Measurements from ENCODE around the gene SGTA.
A peak's percentile ranks its signal among the peaks of the same experiment; 100 is the strongest.

SGTA gene

GRCh38 chr19:2788237-2788636 is 5.2 kb upstream of the SGTA start:
- no peak overlapping the region for H3K4me2 ChIP-seq (ENCODE audit: low read depth, low read length)
- no peak overlapping the region for H3K27ac ChIP-seq (ENCODE audit: low read length)
- peaks cover 65% of the 10 kb centered on the region for H3K79me2 ChIP-seq (ENCODE audit: low read length)
- H3K9ac ChIP-seq (ENCODE audit: low read length) = no peak overlapping the region
- H3K27me3 ChIP-seq (replicated peaks; ENCODE audit: insufficient read depth, low read length) = no peaks in the 10 kb centered on the region
- no peaks in the 10 kb centered on the region for H4K20me1 ChIP-seq (ENCODE audit: insufficient read depth, low read length)
- DNase-seq = no peak
- H3K9me2 ChIP-seq (replicated peaks; ENCODE audit: insufficient read depth, low read length) = no peaks in the 10 kb centered on the region
- no peak overlapping the region for H2AFZ ChIP-seq (ENCODE audit: low read length)
- TF ChIP-seq CTCF (IDR thresholded peaks at IDR 0.05; ENCODE audit: low read length) (no peak), EZH2phosphoT487 (IDR thresholded peaks at IDR 0.05; ENCODE audit: low read length) (no peak), EZH2 (optimal IDR thresholded peaks at IDR 0.05; ENCODE audit: low read depth, low read length) (no peak)
- H3K9me3 ChIP-seq (replicated peaks; ENCODE audit: insufficient read depth, low read length) = no peaks in the 10 kb centered on the region
- H3K4me3 ChIP-seq (ENCODE audit: low read length) = no peak overlapping the region
- H3F3A ChIP-seq (ENCODE audit: insufficient read depth, low read length) = peaks cover 15% of the 10 kb centered on the region
- peaks cover 13% of the 10 kb centered on the region for H3K4me1 ChIP-seq (ENCODE audit: low read length)
- no peaks in the 10 kb centered on the region for H3K36me3 ChIP-seq (replicated peaks; ENCODE audit: insufficient read depth, low read length)

- Histone ChIP-seq H3K9me3 (replicated peaks; ENCODE audit: insufficient read depth, low read length) (no peaks in the 10 kb centered on the region), H3F3A (ENCODE audit: insufficient read depth, low read length) (peaks cover 15% of the 10 kb centered on the region), H4K20me1 (ENCODE audit: insufficient read depth, low read length) (no peaks in the 10 kb centered on the region), H3K27me3 (replicated peaks; ENCODE audit: insufficient read depth, low read length) (no peaks in the 10 kb centered on the region), H3K9ac (ENCODE audit: low read length) (no peak overlapping the region), H3K4me3 (ENCODE audit: low read length) (no peak overlapping the region), H3K4me1 (ENCODE audit: low read length) (peaks cover 14% of the 10 kb centered on the region), H2AFZ (ENCODE audit: low read length) (no peak overlapping the region), H3K79me2 (ENCODE audit: low read length) (peaks cover 75% of the 10 kb centered on the region), H3K4me2 (ENCODE audit: low read depth, low read length) (no peak overlapping the region), H3K9me2 (replicated peaks; ENCODE audit: insufficient read depth, low read length) (no peaks in the 10 kb centered on the region), H3K27ac (ENCODE audit: low read length) (no peak overlapping the region), H3K36me3 (replicated peaks; ENCODE audit: insufficient read depth, low read length) (no peaks in the 10 kb centered on the region)
- DNase-seq = no peak
- TF ChIP-seq EZH2 (optimal IDR thresholded peaks at IDR 0.05; ENCODE audit: low read depth, low read length) (no peak), CTCF (IDR thresholded peaks at IDR 0.05; ENCODE audit: low read length) (no peak), EZH2phosphoT487 (IDR thresholded peaks at IDR 0.05; ENCODE audit: low read length) (no peak)
These were observed 4.0 kb upstream of the SGTA start for GRCh38 chr19:2787115-2787514.

GRCh38 chr19:2785244-2785997 is 2.3 kb upstream of the SGTA start, which contains the start of gene THOP1:
THOP1 (plus strand) TSS chr19:2785503; CDS start chr19:2785663, 160 bp downstream.
- Histone ChIP-seq H3K79me2 (ENCODE audit: low read length) (peaks cover 76% of the 10 kb centered on the region), H2AFZ (ENCODE audit: low read length) (peak within 1 kb of the TSS; percentile 88)

More at GRCh38 chr19:2785244-2785997, 2.3 kb upstream of the SGTA start, which contains the start of gene THOP1:
- no peaks in the 10 kb centered on the region for H3K9me3 ChIP-seq (replicated peaks; ENCODE audit: insufficient read depth, low read length)
- H4K20me1 ChIP-seq (ENCODE audit: insufficient read depth, low read length) = peaks cover 6% of the 10 kb centered on the region; the same call in 1 of the 2 replicates
- peak within 1 kb of the TSS; percentile 98 for H3K4me3 ChIP-seq (ENCODE audit: low read length)
- DNase-seq = peak; percentile 100
- H3K9me2 ChIP-seq (replicated peaks; ENCODE audit: insufficient read depth, low read length) = no peaks in the 10 kb centered on the region
- H3K4me1 ChIP-seq (ENCODE audit: low read length) = peaks cover 24% of the 10 kb centered on the region
- H3K27ac ChIP-seq (ENCODE audit: low read length) = peak within 1 kb of the TSS; percentile 64; the same call in 1 of the 2 replicates
- H3F3A ChIP-seq (ENCODE audit: insufficient read depth, low read length) = peaks cover 15% of the 10 kb centered on the region
- TF ChIP-seq CTCF (IDR thresholded peaks at IDR 0.05; ENCODE audit: low read length) = no peak
- no peak for TF ChIP-seq EZH2phosphoT487 (IDR thresholded peaks at IDR 0.05; ENCODE audit: low read length)
- no peak for TF ChIP-seq EZH2 (optimal IDR thresholded peaks at IDR 0.05; ENCODE audit: low read depth, low read length)
- no peaks in the 10 kb centered on the region for H3K27me3 ChIP-seq (replicated peaks; ENCODE audit: insufficient read depth, low read length)
- H3K4me2 ChIP-seq (ENCODE audit: low read depth, low read length) = peak within 1 kb of the TSS; percentile 83
- H3K9ac ChIP-seq (ENCODE audit: low read length) = peak within 1 kb of the TSS; percentile 97
- H3K36me3 ChIP-seq (replicated peaks; ENCODE audit: insufficient read depth, low read length) = no peaks in the 10 kb centered on the region
